ENCODE measurements around the gene KCTD16. TPM values are rescaled to one million over a fixed set of nuclear protein-coding genes. Genes with fewer than 3 reads are reported as not detected.

Gene KCTD16
- total and polyA plus RNA-seq, 12 donors, result 0.02 to 0.42 (median 0.10) TPM; not detected in 2

DNA sequence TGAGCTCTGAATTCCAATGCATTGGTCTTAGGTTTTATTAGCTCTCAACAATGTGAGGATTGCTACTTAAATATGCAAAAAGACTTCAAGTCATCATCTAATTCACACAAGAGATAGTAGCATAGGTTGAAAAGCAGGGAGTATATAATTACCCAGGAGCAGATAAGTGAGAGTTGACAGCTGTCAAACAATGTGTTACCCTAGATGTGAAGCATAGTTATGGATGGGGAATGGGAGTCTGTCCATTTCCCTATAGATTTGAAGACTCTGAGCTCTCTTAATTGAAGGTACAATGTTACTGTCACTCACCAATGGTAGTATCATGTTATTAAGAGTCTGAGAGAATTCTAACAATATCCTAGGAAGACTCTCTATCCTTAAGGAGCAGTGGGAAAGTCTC lies 160.7 kb downstream of the KCTD16 start:
- H3K9me3 ChIP-seq, result no peaks in the 10 kb centered on the region
- intact Hi-C loops (cut with DNase I), result no loop called here
- no peak overlapping the region for H3K4me3 ChIP-seq
- no peak for TF ChIP-seq CTCF (IDR thresholded peaks at IDR 0.05)
- no peak overlapping the region for H3K27ac ChIP-seq
- no peaks in the 10 kb centered on the region for H3K27me3 ChIP-seq
- H3K36me3 ChIP-seq, result no peaks in the 10 kb centered on the region
- no peaks in the 10 kb centered on the region for H3K4me1 ChIP-seq
- DNase-seq, result no peak
- ATAC-seq, result no peak

DNA sequence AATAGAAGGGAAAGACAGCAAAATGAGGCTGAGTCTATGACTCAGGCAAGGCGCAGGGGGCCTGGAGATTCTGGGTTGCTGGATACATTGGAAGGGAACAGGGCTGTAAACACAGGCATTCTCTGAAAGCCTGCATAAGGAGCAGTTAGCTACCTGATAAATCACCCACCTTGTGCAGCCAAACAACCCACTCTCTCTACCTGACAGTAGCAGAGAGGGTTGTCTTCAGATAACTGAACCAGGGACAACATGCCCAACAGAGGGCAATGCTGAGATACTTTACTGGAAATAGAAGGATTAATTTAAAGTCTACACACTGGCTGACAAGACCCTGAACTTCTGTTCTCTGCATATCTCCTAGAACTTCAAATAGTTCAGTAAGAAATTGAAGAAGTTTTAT lies 161.6 kb downstream of the KCTD16 start:
- Histone ChIP-seq H3K9me3 (no peaks in the 10 kb centered on the region), H3K4me1 (no peaks in the 10 kb centered on the region), H3K4me3 (no peak overlapping the region), H3K36me3 (no peaks in the 10 kb centered on the region), H3K27ac (no peak overlapping the region), H3K27me3 (no peaks in the 10 kb centered on the region)
- 84 to 92% methylated on average over 1 of the region's 1 CpG for WGBS, 2 donors
- DNase-seq, result no peak
- no peak for TF ChIP-seq CTCF (IDR thresholded peaks at IDR 0.05)
- intact Hi-C loops (cut with DNase I), result no loop called here
- no peak for ATAC-seq

DNA sequence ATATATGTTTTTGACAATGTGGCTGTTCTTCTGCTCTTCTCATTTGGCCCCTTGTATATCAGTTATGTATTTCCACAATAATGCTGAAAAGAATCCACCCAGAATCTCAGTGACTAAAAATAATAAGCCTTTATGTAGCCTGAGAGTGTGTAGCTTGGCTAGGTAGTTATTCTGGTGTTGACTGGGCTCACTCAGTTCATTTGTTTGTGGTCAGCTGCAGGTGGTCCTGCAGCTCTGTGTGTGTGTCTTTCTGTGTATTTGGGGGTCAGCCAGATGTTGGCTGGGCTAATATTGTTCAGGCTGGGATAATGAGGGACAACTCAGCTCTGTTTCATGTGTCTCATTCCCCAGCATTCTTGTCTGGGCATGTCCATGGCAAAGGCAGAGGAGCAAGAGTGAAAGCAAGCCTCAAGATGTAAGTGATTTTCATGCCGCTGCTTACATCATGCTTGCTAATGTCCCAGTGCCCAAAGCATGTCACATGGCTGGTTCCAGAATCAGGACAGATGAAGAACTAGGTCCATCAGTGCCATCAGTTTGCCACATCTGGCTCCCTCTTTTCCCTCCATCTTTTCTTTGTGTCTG lies 162.8 kb downstream of the KCTD16 start:
- Histone ChIP-seq H3K27ac (no peak overlapping the region), H3K4me3 (no peak overlapping the region), H3K4me1 (no peaks in the 10 kb centered on the region), H3K9me3 (no peaks in the 10 kb centered on the region), H3K36me3 (no peaks in the 10 kb centered on the region), H3K27me3 (no peaks in the 10 kb centered on the region)
- ATAC-seq (no peak), DNase-seq (no peak)
- WGBS, 2 donors, result 95 to 98% methylated on average over 1 of the region's 1 CpG
- intact Hi-C loops (cut with DNase I), result no loop called here
- TF ChIP-seq CTCF (IDR thresholded peaks at IDR 0.05), result no peak

DNA sequence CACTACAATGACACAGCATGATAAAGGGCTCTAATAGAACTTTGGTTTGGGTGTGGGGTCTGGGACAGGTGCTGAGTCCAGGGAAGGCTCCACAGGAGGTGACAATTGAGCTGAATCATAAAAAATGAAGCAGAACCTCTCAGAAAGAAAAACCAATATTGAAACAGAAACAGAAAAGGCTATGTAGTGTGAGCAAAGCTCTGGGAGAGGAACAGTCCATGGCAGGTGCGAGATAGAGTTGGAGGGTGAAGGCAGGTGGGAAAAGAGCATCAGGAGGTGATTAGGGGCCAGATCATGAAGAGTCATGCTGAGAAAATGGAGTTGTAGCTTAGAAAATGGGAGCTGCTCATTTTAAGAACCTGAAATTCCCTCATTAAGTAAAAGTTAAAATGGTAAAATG lies 164.9 kb downstream of the KCTD16 start:
- no peaks in the 10 kb centered on the region for H3K9me3 ChIP-seq
- no peaks in the 10 kb centered on the region for H3K27me3 ChIP-seq
- no peak for TF ChIP-seq CTCF (IDR thresholded peaks at IDR 0.05)
- 90 to 98% methylated on average over 1 of the region's 1 CpG for WGBS, 2 donors
- no peaks in the 10 kb centered on the region for H3K4me1 ChIP-seq
- H3K36me3 ChIP-seq, result no peaks in the 10 kb centered on the region
- ATAC-seq (no peak), DNase-seq (no peak)
- intact Hi-C loops (cut with DNase I), result no loop called here
- no peak overlapping the region for H3K4me3 ChIP-seq
- no peak overlapping the region for H3K27ac ChIP-seq

Data from heart right ventricle (tissue), 16 donors.